ENCODE measurements around the gene SLC16A13.

- TF ChIP-seq CTCF (IDR thresholded peaks at IDR 0.05) (no peak), POLR2AphosphoS5 (IDR thresholded peaks at IDR 0.05) (no peak)
These were observed 32.1 kb upstream of the SLC16A13 start for GRCh38 chr17:7003745-7004144.

Data from gastroesophageal sphincter (tissue), 3 donors.